ENCODE results near the gene TAF9.
"Not testable (repeated sequence)": the region's sequence is repeated elsewhere in the genome, so short reads cannot be mapped to it uniquely, and the experiment has no call there.

TAF9 gene, protein sequence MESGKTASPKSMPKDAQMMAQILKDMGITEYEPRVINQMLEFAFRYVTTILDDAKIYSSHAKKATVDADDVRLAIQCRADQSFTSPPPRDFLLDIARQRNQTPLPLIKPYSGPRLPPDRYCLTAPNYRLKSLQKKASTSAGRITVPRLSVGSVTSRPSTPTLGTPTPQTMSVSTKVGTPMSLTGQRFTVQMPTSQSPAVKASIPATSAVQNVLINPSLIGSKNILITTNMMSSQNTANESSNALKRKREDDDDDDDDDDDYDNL

DNA sequence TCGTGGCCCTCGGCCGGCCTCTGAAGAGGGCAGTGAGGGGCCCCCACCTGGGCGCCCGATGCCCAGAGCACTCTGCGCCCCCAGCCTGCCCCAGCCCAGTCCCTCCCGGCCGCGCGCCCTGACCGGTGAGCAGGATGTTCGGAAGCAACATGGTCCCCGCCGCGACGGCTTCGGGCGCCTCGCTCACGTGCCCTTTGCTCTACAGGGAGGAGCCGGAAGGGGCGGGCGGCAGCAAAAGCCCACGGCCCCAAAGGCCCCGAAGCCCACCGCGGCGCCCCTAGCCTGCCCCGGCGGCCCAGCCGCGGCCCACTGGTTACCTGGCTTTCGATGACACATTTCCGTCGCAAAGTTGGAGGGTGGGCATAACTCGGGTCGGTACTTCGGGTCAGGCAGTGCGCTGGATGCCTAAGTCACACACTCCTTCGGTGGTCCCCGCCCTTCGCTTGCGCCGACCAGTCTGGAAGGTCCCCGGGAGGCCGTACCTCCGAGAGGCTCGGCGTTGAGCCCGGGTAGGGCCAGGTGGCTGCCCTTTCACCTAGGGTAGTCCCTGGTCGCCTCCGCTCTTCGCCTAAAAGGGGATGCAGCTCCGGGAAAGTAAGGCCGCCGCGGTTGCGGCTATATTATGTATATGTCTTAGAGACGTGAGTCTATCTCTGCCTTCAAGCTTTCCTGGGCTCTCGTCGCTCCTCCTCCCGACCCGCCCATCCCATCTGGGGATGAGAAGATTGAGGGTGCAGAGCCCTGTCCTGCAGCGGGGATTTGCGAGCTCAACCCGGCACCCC is at the start of gene TAF9, which contains the start of the genes AK6 and RAD17:
TAF9 (minus strand) TSS at position 181 of the 782 bp plus-strand sequence. CDS start 3,783 bp downstream, outside the sequence.
AK6 (minus strand) TSS at position 181 of the 782 bp plus-strand sequence; CDS start at position 151, 30 bp downstream.
RAD17 (plus strand) TSS at position 479 of the 782 bp plus-strand sequence. CDS start 2,391 bp downstream, outside the sequence.
- DNase-seq (ENCODE audit: low read depth in 1 of 2, low spot score in 1 of 2) = peak; percentile 80

DNA sequence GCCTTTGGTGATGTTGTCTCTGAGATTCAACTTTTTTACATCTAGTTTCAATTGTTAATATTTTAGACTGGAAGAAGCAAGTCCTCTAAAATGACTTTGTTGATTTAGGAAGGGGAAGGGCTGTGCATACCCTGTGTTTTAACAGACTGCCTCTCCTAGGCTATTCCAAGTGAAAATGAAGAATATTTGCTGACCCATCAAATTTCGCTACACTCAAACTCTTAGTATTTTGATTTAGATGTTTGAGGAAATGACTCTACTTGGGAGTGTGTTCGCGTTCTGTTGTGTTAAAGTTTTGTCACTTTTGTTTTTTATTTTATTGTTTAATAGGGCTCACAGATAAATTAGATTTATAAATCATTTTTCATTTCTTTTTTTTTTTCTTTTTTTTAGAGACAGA is 49.2 kb upstream of the TAF9 start:
- DNase-seq (ENCODE audit: low read depth in 1 of 2, low spot score in 1 of 2) = no peak

DNA sequence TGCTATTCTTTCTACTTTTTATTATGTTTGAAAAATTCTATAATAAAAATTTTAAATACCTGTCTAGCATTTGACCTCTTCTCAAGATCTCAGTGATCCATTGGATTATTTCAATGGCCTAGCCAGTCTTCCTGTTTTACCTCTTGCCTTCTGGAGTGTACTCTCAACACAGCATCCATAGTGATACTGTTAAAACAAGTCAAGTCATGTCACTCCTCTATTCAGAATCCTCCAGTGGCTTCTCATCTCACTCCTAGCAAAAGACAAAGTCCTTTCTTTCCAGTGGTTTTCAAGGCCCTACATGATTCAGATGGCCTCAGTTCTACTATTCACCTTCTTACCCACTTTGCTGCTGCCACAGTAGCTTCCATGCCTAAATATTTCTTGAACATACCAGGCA is 47.4 kb upstream of the TAF9 start:
- no peak for DNase-seq (ENCODE audit: low read depth in 1 of 2, low spot score in 1 of 2)

DNA sequence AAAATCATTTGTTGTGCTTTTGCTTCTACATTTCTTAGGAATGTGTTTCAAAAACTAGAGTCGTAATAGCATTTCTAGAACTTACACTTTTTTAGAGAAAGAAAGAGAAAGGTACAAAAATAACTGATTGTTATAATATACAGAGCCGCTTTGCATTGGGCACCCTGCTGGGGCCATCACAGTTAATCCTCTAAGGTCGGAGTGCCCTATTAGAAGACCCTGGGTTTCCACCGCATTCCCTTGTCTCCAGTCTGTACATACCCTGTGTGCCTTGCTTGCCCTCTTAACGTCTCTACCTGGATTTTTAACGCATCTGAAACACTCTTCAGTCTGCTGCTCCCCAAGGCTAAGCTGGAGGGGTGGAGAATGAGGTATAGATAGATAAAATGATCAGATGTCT is 46.9 kb upstream of the TAF9 start:
- no peak for DNase-seq (ENCODE audit: low read depth in 1 of 2, low spot score in 1 of 2)

DNA sequence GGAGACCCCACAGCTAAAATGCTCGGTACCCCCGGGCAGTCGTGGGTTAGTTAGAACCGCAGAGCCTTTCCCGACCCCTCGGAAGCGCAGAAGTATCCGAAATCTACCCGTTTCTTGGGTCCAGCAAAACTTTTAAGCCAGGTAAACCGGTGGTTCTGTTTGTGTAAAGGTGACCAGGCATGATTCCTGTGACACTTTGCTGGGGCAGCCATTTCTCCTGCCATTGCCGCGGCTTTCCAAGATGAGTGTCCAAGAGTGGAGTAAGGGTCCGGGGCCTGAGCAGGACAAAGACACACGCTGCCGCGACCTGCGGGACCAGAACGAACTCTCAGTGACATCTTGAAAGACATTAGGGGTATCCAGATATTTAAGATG is 46.3 kb upstream of the TAF9 start:
- DNase-seq (ENCODE audit: low read depth in 1 of 2, low spot score in 1 of 2) = no peak

DNA sequence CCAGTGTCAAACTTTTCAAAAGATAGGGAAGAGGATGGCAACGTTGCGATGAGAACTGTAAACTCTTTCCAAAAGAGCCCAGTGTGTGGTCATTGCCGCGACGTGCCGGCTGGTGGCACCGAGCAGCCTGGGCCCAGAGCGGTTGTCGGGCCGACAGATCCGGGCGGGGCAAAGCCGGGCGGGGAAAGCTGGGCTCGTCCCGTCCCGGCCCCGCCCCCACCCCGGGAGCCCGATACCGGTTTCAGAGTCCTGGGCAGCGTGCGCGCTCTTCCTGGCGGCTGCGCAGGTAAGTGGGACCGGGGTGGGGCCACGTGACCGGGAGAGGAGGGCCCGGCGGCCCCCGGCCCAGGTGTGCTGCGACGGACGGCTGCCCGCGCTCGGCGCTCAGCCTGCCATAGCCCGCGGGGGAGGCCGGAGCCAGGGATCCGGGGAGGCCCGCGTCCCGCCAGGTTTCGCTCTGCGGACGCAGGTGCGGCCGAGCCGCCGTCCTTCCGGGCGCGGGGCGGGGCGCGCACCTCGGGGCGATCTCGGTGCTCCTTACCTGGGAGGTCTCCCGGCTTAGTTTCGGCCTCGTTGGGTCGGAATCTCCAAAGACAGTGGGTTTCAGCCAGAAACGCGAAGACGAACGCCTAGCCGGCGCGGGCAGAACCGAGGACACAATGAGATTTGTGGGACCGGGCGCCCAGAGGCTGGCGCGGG is 45.7 kb upstream of the TAF9 start, which contains the start of gene MARVELD2:
MARVELD2 (plus strand) TSS at position 232 of the 699 bp plus-strand sequence. CDS start 4,270 bp downstream, outside the sequence.
- DNase-seq (ENCODE audit: low read depth in 1 of 2, low spot score in 1 of 2) = peak; percentile 4 to 19

DNA sequence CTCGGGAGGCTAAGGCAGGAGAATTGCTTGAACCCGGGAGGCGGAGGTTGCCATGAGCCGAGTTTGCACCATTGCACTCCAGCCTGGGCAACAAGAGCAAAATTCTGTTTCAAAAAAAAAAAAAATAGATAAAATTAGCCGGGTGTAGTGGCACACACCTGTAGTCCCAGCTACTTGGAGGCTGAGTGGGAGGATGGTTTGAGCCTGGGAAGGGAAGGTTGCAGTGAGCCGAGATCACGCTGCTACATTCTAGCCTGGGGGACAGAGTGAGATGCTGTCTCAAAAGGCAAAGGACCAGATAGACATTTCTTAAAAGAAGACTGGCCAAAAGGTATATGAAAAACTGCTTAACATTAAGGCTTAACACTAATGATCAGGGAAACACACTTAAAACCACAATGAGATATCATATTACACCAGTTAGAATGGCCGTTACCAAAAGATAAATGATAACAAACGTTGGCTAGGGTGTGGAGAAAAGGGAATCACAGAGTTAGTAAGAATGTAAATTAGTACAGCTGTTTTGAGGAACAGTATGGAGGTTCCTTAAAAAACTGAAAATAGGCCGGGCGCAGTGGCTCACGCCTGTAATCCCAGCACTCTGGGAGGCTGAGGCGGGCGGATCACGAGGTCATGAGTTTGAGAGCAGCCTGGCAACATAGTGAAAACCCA is 35.5 kb upstream of the TAF9 start:
- DNase-seq (ENCODE audit: low read depth in 1 of 2, low spot score in 1 of 2) = no peak

DNA sequence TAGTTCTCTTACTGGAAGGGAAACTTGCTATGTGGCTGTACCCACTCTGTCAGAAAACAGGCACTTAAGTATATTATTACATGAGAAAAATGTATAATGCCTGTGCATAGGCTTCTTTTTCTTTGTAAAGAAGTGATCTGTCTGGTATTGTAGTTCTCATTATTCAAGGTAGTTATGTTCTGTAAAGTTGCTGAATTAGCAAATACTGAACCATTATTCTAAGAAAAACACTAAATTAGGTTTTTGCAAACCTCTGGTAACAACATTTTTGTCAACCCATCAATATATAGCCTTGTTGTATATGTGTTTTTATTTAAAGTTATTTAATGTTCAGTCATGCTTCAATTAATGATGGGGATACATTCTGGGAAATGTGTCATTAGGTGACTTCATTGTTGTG is 9.1 kb upstream of the TAF9 start:
- no peak for DNase-seq (ENCODE audit: low read depth in 1 of 2, low spot score in 1 of 2)

DNA sequence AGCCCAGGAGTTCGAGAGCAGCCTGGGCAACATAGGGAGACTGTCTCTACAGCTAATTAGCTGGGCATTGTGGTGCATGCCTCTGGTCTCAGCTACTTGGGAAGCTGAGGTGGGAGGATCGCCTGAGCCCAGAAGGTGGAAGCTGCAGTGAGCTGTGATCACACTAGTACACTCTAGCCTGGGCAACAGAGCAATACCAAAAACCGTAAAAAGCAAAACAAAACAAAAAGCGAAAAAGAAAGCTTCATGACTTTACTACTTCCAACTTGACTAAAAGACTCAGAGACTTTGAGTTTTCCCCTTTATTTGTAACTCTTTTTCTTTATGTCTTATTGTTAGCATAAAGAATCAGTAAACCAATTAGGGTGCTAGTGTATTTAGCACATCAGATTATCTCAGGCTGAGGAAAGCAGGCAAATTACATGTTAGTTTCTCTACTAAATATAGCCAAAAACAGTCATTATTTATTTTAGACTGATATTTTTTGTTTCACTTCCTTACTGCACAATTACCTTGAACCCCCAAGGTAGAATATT is 5.7 kb upstream of the TAF9 start:
- no peak for DNase-seq (ENCODE audit: low read depth in 1 of 2, low spot score in 1 of 2)

DNA sequence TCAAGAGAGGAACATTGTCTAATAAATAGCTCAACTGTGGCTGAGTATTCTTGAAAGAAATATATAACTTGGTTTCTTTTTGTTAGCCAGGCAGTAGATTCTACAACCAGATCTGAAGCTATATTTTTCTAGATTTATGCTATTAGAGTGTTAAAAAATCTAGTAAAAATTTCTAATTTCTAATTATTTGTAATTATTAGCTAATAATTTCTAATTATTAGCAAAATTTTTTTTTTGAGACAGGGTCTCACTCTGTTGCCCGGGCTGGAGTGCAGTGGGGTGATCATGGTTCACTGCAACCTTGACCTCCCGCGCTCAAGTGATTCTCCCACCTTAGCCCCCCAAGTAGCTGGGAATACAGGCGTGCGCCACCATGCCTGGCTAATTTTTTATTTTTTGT is 3.1 kb upstream of the TAF9 start:
- DNase-seq (ENCODE audit: low read depth in 1 of 2, low spot score in 1 of 2) = no peak

DNA sequence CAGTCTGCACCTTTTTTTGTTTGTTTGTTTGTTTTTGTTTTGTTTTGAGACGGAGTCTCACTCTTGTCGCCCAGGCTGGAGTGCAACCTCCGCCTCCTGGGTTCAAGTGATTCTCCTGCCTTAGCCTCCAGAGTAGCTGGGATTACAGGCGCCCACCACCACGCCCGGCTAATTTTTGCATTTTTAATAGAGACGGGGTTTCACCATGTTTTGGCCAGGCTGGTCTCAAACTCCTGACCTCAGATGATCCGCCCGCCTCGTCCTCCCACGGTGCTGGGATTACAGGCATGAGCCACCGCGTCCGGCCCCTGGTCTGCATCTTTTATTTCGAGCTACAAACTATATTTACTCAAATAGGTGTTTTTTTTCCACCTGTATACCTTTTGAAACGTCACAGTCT is 1.0 kb upstream of the TAF9 start:
- not testable (repeated sequence) for DNase-seq (ENCODE audit: low read depth in 1 of 2, low spot score in 1 of 2)

DNA sequence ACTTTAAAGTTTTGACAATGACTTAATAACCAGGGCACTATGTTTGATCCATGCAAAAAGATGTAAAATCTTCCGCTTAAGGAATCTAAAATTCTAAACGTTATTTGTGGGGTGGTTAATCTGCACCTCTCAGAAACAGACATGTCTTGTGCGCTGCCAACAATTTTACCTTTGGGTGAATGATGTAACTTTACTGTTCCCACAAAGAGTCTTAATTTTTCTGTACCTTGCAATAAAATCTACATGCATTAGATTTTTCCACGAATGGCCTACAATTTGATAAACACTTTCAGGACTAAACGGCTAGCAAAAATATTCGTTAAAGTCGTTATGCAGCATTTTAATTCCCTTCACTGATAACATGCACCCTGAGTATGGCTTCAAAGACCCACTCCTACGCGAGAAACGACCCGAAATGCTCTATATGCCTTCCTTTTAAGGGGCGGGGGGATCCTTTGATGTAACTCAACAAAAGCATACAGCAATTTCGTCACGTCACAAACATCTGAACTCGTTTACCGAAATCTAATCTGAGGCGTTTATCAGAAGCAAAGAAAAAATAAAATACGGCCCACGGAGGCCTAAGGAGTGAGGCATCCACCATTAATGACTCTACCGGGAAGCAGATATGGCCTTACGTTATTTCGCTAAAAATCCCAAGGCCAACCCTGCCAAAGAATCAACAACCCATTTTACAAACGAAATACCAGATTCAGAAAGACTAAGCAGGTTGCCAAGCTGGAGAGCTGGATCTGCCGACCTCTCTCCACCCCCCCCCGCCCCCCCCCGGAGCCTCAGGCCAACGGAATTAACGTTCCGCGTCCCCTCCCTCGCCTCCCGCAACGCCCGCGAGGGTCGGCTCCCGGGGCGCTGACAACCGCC is 621 bp downstream of the TAF9 start:
- no peak for DNase-seq (ENCODE audit: low read depth in 1 of 2, low spot score in 1 of 2)

DNA sequence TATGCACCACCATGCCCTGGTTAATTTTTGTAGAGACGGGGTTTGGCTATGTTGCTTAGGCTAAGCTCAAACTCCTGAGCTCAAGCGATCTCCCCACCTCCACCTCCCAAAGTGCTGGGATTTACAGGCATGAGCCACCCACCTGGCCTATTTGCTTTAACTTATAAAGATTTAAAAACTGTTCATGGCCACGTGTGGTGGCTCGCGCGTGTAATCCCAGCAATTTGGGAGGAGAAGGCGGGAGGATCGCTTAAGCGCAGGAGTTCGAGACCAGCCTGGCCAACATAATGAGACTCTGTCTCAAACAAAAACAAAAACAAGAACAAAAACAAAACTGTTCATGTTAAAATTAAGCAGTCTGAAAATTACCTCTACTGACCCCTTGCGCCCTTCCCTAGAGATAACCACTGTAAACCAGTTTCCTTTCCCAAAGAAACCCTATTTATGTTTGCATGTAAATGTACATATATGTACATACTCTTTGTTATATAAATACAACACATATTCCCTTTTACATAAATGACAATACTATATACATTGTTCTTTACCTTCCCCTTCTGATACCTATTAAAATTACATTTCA is 1.5 kb downstream of the TAF9 start:
- DNase-seq (ENCODE audit: low read depth in 1 of 2, low spot score in 1 of 2) = no peak

DNA sequence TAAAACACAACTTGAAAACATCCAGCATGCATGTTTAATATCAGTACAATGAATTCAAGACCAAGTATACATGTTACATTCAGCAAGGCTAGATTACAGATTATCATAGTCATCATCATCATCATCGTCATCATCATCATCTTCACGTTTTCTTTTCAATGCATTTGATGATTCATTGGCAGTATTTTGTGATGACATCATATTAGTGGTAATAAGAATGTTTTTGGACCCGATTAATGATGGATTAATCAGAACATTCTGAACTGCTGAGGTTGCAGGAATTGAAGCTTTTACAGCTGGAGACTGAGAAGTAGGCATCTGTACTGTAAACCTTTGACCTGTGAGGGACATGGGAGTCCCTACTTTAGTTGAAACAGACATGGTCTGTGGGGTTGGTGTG is 4.5 kb downstream of the TAF9 start:
- no peak for DNase-seq (ENCODE audit: low read depth in 1 of 2, low spot score in 1 of 2)

DNA sequence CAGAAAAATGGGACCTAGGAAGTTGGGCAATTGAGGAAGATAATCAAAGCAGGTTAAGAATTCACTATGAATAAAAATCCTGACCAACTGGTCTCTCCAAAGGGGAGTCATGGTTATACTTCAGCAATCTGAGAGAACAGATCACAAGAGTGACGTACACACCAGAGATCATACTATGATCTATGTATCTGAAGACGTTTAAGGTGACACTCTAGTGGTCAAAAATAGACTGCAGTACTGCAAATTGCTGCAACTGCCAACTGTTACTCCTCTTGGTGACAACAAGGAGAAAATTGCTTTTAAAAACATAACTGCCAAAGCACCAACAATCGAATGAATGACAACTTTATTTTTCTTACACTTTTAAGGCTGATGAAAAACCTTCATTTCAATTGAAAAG is 4.9 kb downstream of the TAF9 start:
- no peak for DNase-seq (ENCODE audit: low read depth in 1 of 2, low spot score in 1 of 2)

DNA sequence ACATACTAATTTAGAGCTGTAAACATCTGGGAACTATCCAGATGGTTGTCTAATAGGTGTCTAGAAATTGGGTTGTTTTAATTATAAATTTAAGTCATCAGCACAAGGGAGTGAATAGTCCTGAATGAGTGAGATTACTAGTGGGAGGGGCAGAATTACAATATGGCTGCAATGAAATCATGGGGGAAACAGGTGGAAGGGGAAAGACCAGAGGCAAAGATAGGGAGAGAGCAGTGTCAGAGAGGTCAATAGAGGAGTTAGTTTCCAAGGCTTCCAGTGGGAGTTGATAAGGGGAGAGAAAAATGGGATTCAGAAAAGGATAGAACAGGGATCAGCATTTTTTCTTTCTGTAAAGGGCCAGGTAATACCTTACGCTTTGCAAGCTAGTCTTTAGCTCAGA is 8.9 kb downstream of the TAF9 start:
- no peak for DNase-seq (ENCODE audit: low read depth in 1 of 2, low spot score in 1 of 2)

DNA sequence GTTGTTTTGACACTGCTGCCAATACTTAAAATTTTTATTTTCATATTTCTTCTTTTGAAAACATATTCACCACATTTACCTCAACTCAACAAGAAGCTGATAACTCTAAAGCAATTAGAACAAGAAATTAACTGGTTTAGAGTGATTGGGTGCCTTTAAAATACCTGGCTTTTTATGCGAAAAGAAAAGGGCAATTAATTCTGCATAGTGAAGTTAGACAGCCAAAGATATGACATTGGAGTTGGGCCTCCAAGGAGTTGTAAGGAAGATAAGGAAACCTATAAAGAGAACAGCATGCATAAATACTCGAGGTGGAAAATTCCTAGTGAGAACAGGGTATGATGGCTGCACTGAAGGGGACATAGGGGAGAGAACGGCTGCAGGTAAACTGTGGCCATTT is 9.6 kb downstream of the TAF9 start:
- DNase-seq (ENCODE audit: low read depth in 1 of 2, low spot score in 1 of 2) = no peak

DNA sequence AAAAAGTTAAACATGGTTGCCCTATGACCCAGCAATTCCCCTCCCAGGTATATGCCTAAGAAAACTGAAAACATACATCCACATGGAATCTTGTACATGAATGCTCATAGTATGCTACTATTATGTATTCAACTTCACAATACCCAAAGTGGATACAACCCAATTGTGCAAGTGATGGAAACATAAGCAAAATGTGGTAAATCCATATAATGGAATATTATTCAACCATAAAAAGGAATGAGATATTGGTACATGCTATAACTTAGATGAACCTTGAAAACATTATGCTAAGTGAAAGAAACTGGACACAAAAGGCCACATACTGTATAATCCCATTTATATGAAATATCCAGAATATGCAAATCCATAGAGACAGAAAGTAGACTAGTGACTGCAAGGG is 18.7 kb downstream of the TAF9 start:
- DNase-seq (ENCODE audit: low read depth in 1 of 2, low spot score in 1 of 2) = no peak

DNA sequence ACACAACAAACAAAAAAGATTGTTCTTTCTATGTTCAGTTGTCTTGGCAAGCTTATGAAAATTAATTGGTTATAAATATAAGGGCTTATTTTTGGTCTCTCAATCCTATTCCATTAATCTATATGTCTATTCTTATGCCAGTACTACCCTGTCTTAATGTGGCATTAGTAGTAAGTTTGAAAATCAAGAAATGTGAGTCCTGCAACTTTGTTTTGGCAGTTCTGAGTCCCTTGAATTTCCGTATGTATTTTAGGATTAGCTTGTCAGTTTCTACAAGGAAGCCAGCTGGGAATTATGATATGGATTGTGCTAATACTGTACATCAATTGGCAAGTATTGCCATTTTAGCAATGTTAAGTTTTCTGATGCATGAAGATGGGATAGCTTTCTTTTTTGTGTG is 26.2 kb downstream of the TAF9 start:
- no peak for DNase-seq (ENCODE audit: low read depth in 1 of 2, low spot score in 1 of 2)
